ENCODE results near the gene SDK1.

- TF ChIP-seq CTCF (IDR thresholded peaks at IDR 0.05 in 4 of 5, conservative IDR thresholded peaks at IDR 0.05 in 1 of 5) (no peak), POLR2A (IDR thresholded peaks at IDR 0.05) (no peak)
Measured at GRCh38 chr7:3778345-3778744, 477.3 kb downstream of the SDK1 start.
